GM12874 (cell line): ENCODE measurements around the gene CLEC14A.

Experiments
- CTCF ChIP-seq: IDR thresholded peaks from 2 replicates; pipeline ENCODE4 v1.5.1; 2011; ENCODE audit warnings: low read depth, mild to moderate bottlenecking, control low read depth, low read length, moderate library complexity; ENCODE audit not compliant: insufficient read depth

Gene CLEC14A, protein sequence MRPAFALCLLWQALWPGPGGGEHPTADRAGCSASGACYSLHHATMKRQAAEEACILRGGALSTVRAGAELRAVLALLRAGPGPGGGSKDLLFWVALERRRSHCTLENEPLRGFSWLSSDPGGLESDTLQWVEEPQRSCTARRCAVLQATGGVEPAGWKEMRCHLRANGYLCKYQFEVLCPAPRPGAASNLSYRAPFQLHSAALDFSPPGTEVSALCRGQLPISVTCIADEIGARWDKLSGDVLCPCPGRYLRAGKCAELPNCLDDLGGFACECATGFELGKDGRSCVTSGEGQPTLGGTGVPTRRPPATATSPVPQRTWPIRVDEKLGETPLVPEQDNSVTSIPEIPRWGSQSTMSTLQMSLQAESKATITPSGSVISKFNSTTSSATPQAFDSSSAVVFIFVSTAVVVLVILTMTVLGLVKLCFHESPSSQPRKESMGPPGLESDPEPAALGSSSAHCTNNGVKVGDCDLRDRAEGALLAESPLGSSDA

GRCh38 chr14:38255673-38256532, at the start of gene CLEC14A:
CLEC14A (minus strand) TSS chr14:38256093; CDS start chr14:38256022, 71 bp downstream.
- no peak for TF ChIP-seq CTCF

DNA sequence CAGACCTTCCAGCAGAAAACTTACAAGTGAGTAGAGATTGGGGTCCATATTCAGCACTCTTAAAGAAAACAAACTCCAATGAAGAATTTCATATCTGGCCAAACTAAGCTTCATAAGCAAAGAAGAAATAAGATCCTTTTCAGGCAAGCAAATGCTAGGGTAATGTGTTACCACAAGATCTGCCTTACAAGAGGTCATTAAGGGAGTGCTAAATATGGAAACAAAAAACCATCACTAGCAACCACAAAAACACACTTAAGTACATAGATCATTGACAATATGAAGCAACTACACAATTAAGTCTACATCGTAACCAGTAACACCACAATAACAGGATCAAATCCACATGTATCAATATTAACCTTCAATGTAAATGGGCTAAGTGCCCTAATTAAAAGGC, 47.1 kb upstream of the CLEC14A start:
- TF ChIP-seq CTCF: no peak

DNA sequence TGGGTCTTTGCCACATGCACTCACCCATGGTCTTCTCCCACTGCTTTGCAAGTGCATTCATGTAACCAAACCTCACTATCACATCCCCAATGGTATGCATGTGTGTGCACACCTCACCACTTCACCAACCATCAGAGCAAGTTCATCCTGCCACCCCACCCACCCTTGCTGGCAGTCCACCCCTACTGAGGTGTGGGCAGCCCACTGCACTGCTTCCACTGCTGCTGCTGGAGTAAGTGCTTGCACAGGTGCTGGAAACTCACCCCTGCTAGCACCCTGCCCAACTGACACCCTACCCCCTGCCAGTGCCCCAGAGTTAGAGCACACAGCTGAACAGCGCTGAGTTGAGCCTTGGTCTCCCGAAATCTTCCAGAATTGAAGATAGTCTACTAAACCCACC, 46.1 kb upstream of the CLEC14A start:
- no peak for TF ChIP-seq CTCF

DNA sequence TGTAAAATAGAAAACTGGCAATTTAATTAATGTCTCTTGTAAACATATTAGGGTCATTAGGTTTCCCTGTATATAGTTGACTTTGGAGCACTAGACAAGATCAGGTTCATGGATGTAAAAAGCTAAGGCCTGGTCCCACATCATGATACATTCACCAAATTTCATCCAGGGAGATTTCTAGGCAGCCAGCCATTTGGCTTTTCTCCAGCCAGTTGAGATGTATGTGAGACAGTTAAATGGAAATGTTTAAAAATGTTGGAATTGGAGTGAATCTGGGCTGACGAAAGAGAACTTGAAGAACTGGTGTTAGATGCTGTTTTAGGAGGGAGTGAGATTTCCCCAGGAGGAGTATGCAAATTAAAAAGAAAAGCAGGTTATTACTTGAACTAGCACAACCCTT, 41.8 kb upstream of the CLEC14A start:
- TF ChIP-seq CTCF: no peak

- no peak for TF ChIP-seq CTCF
These were observed 36.0 kb upstream of the CLEC14A start for GRCh38 chr14:38291681-38292467.

GRCh38 chr14:38290601-38291188, 34.8 kb upstream of the CLEC14A start:
- no peak for TF ChIP-seq CTCF
